Mucosa of stomach (tissue), 1 donor: Measurements from ENCODE around the gene SDR9C7.
"Not testable (repeated sequence)": the region's sequence is repeated elsewhere in the genome, so short reads cannot be mapped to it uniquely, and the experiment has no call there.

Experiments used
- H3K27me3 ChIP-seq: one replicate; pipeline ENCODE4 v1.7.0; 2013; ENCODE audit warnings: mild to moderate bottlenecking, low read length; ENCODE audit not compliant: control insufficient read depth, insufficient read depth
- H3K36me3 ChIP-seq: one replicate; pipeline ENCODE4 v1.7.0; 2013; ENCODE audit warnings: low read length; ENCODE audit not compliant: control insufficient read depth, insufficient read depth
- H3K4me1 ChIP-seq: one replicate; pipeline ENCODE4 v1.7.0; 2013; ENCODE audit warnings: mild to moderate bottlenecking, low read length; ENCODE audit not compliant: control insufficient read depth, insufficient read depth
- H3K4me3 ChIP-seq: one replicate; pipeline ENCODE4 v1.7.0; 2013; ENCODE audit warnings: low read length
- H3K9ac ChIP-seq: one replicate; pipeline ENCODE4 v1.7.0; 2013; ENCODE audit warnings: mild to moderate bottlenecking, low read length, moderate library complexity
- H3K9me3 ChIP-seq: one replicate; pipeline ENCODE4 v1.7.0; 2013; ENCODE audit warnings: mild to moderate bottlenecking, low read length, moderate library complexity; ENCODE audit not compliant: control insufficient read depth
- donor health status: Pancreatic carcinoma.

SDR9C7 gene

DNA sequence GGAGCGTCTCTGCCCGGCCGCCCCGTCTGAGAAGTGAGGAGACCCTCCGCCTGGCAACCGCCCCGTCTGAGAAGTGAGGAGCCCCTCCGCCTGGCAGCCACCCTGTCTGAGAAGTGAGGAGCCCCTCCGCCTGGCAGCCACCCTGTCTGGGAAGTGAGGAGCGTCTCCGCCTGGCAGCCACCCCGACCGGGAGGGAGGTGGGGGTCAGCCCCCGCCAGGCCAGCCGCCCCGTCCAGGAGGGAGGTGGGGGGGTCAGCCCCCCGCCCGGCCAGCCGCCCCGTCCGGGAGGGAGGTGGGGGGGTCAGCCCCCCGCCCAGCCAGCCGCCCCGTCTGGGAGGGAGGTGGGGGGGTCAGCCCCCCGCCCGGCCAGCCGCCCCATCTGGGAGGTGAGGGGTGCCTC lies 29.3 kb upstream of the SDR9C7 start:
- H3K27me3 ChIP-seq, H3K9me3 ChIP-seq, H3K4me1 ChIP-seq, H3K9ac ChIP-seq, H3K36me3 ChIP-seq, H3K4me3 ChIP-seq: not testable (repeated sequence)

DNA sequence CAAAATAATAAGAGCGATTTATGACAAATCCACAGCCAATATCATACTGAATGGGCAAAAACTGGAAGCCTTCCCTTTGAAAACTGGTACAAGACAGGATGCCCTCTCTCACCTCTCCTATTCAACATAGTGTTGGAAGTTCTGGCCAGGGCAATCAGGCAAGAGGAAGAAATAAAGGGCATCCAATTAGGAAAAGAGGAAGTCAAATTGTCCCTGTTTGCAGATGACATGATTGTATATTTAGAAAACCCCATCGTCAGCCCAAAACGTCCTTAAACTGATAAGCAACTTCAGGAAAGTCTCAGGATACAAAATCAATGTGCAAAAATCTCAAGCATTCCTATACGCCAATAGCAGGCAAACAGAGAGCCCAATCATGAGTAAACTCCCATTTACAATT lies 28.0 kb upstream of the SDR9C7 start:
- H3K9ac ChIP-seq, H3K4me1 ChIP-seq, H3K36me3 ChIP-seq, H3K4me3 ChIP-seq, H3K9me3 ChIP-seq, H3K27me3 ChIP-seq: not testable (repeated sequence)

DNA sequence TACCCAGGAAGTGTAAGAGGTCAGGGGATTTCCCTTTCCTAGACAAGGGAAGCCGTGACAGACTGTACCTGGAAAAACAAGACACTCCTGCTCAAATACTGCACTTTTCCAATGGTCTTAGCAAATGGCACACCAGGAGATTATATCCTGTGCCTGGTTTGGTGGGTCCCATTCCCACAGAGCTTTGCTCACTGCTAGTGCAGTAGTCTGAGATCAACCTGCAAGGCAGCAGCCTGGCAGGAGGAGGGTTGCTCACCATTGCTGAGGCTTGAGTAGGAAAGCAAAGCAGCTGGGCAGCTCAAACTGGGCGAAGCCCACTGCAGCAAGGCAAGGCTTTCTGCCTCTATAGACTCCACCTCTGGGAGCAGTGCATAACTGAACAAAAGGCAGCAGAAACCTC lies 24.2 kb upstream of the SDR9C7 start:
- Histone ChIP-seq H3K4me3 (no peak overlapping the region), H3K4me1 (no peaks in the 10 kb centered on the region), H3K27me3 (no peaks in the 10 kb centered on the region), H3K9ac (no peak overlapping the region), H3K9me3 (peaks cover 6% of the 10 kb centered on the region), H3K36me3 (no peaks in the 10 kb centered on the region)

DNA sequence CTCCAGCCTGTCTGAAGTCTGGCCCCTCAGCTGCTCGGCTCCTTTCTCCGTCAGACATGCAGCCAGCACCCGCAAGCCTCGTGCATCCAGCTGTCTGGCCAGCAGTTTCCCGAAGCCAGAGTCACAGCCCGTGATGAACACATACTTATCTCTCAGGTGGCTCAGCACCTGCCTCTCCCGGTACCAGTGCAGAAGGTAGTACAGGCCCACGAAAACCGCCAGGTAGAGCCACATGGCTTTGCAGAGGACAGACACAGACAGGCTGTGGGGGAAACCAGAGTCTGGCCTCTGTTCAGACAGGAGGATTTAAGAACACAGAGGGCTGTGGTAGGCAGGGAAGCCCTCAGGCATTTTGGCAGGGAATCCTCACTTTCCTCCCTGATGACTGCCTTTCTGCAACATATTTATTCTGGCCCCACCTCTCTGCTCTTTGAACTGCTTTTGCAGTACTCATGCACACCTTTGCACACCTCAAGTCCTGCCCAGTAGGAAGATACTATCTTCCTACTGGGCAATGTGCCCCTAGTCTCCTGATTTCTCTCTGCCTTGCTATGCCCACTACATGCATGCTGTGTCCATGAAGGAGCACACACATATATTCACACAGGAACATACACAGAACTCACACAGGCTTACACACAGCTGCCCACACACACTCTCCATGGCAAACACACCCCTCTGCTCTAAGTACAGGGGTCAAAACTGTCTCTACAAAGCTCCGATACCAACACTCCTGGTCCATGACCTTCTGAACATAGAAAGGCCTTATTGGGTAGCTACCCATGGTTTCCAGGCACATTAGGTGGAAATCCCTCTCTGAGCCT lies 23.2 kb upstream of the SDR9C7 start, which contains the start of gene RDH16:
Gene RDH16, minus strand, starts transcription at position 380 of the 824 bp plus-strand sequence. Its CDS starts 146 bp downstream, at position 234.
- Histone ChIP-seq H3K4me3 (no peak within 1 kb of the TSS), H3K4me1 (no peaks in the 10 kb centered on the region)

DNA sequence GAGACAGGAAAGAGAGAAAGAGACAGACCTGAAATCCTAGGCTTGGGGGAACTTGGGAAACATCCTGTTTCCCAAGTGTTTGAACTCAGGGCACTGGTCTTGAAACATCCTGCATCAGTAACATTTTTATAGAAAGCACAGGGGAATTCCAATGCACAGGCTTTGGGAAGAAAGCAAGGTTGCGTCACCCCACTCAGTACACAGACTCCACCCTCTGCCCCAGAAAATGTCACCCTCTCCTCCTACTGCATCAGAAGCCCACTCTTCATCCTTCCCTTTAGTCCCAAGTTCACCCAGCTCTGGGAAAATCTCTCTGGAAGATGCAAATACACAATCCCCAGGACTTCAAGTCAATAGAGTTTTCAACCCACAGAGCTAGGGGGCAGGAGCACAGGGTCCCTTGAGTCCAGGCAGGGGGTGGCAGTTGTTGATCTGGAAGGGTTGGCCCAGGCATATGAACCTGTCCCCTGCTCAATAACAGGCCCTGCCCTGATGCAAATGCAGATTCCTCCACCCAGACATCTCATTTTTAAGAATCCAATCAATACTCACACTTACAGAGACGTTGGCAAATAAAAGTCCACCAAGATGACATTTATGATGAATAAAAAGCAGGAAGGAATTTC lies 21.5 kb upstream of the SDR9C7 start:
- no peaks in the 10 kb centered on the region for H3K4me1 ChIP-seq
- no peaks in the 10 kb centered on the region for H3K36me3 ChIP-seq
- no peaks in the 10 kb centered on the region for H3K27me3 ChIP-seq
- H3K4me3 ChIP-seq: no peak overlapping the region
- H3K9ac ChIP-seq: no peak overlapping the region
- peaks cover 6% of the 10 kb centered on the region for H3K9me3 ChIP-seq

More for the DNA sequence above, 23.2 kb upstream of the SDR9C7 start, which contains the start of gene RDH16:
- peaks cover 6% of the 10 kb centered on the region for H3K9me3 ChIP-seq
- H3K9ac ChIP-seq: no peak within 1 kb of the TSS
- H3K36me3 ChIP-seq: no peaks in the 10 kb centered on the region
- H3K27me3 ChIP-seq: no peaks in the 10 kb centered on the region

DNA sequence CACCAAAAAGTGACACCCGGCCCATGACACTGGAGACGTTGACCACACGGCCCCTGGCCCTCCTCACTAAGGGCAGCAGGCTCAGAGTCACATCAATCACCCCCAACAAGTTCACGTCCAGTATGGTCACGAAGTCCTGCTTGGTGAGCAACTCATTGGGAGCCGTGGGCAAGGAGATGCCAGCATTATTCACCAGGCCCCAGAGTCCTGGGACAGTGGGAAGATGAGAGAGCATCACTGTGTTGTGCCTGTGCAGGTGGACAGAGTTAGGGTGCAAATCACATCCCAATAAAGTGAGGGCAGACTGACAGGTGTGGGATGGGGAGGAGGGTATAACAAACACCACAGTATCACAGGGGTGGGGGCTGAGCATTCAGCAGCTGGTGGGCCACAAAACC lies 20.7 kb upstream of the SDR9C7 start:
- Histone ChIP-seq H3K36me3 (no peaks in the 10 kb centered on the region), H3K4me3 (no peak overlapping the region), H3K4me1 (no peaks in the 10 kb centered on the region), H3K9ac (no peak overlapping the region), H3K9me3 (peaks cover 6% of the 10 kb centered on the region), H3K27me3 (no peaks in the 10 kb centered on the region)

DNA sequence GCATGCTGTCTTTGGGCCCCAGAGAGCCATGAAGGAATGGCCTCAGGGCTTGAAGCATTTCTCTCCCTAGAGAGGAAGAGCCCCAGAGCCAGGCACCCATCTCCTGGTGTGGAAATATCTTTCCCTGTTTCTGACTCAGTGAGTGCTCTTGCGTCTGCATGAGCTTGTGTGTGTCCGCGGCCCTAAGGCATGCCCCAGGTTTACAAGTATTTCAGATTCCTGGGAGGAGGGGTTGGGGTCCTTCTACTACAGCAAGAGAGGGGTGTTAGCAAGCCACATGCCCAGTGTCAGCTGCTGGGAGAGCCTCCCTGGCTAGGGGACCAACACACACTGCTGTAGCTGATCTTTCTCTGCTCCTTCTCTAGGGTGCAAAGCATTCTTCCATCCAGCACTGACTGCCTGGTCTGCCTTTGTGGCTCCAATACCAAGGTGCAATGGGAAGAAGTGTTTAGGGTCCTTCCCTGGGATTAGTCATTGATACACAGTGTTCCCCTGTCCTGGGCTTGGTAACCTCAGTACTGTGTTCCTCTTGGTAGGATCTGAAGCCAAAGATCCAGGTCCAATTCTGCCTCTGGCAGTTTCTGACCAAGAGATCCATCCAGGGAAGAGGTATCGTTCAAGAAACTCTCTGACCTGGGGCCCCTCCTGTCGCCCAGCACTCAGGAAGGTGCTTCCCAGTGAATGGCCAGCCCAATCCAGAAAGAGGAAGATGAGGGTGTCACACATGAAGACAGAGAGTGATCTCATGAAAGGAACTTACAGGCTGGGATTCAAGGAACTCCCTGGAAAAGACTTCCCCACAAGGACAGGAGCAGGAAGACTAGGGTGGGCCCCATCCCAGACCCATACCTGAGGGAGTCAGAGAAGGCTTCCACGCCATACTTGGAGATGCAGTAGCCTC lies 20.1 kb upstream of the SDR9C7 start:
- no peaks in the 10 kb centered on the region for H3K27me3 ChIP-seq
- H3K4me1 ChIP-seq: no peaks in the 10 kb centered on the region
- peaks cover 6% of the 10 kb centered on the region for H3K9me3 ChIP-seq
- H3K36me3 ChIP-seq: no peaks in the 10 kb centered on the region
- no peak overlapping the region for H3K4me3 ChIP-seq
- H3K9ac ChIP-seq: no peak overlapping the region

DNA sequence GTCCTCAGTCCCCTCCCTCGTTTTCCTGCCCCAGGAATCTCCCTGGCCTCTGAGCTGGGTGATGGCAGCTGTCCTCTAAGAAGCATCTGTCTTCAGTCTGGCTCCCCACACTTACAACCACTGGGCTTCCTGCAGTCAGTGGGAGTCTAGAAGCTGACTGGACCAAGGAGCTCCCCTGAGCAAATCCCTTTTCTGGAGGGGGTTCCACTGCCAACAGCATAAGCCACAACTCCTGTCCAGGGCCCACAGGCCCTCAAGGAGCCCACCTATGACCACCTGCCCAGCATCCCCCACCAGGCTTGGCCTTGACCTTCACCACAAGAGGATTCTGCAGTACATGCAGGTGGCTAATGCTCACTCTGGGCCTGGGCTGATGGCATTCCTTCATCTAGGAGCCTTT lies 19.1 kb upstream of the SDR9C7 start:
- H3K4me3 ChIP-seq: no peak overlapping the region
- no peaks in the 10 kb centered on the region for H3K4me1 ChIP-seq
- no peaks in the 10 kb centered on the region for H3K36me3 ChIP-seq
- peaks cover under 1% of the 10 kb centered on the region for H3K9me3 ChIP-seq
- no peaks in the 10 kb centered on the region for H3K27me3 ChIP-seq
- no peak overlapping the region for H3K9ac ChIP-seq

DNA sequence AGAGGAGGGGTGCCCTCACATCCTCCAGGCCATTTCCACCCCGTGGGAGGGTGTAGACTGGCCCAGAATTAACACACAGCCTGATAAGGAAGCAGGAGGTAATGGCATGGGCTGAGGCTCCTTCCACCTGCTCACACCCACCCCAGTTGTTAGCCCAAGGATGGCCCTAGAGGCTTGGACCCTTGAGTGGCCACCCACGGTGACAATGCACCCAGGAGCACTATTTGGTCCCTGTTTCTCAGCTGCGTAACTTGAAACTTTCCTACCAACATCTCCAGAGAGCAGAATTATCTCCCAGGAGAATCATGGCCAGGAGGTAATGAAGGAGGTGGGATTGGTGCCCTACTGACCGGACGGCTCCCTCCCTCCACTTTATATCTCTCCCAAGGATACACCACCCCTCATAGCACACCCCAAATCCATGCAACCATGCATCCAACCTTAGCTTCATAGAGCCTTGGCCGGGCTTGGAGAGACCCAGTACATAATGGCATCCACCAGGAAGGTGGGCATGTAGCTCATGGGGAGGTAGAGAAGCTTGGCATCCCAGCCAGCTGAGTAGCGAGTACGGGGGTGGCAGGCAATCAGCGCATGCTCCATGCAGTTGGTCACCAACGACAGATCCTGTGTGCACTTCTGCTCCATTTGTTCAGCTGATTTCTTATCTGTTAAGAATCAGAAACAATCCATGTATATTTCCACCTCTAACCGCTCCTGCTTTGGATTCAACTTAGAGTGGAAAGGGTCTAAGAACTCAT lies 17.6 kb upstream of the SDR9C7 start:
- Histone ChIP-seq H3K27me3 (no peaks in the 10 kb centered on the region), H3K4me1 (no peaks in the 10 kb centered on the region), H3K36me3 (no peaks in the 10 kb centered on the region)

DNA sequence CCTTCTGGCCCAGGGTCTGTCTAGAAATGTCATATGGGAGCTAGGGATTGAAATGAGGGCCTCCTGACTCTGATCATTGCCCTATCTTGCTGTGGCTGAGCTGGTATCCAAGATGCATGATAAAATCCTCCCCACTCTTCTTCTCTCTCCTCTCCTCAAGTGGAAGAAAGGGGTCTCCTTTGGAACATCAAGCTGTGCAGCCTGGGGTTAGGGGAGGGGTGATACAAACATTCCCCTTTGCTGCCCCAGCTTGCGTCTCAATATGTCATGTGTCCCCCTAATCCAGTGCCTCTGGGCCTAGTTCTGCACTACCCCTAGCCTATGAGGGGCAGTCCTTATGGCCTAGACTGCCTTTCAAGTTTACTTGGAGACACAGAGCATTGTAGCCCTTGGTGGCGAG lies 14.7 kb upstream of the SDR9C7 start:
- Histone ChIP-seq H3K4me3 (no peak overlapping the region), H3K9ac (no peak overlapping the region), H3K36me3 (no peaks in the 10 kb centered on the region), H3K27me3 (no peaks in the 10 kb centered on the region), H3K4me1 (no peaks in the 10 kb centered on the region), H3K9me3 (no peaks in the 10 kb centered on the region)

More for the DNA sequence above, 17.6 kb upstream of the SDR9C7 start:
- H3K4me3 ChIP-seq: no peak overlapping the region
- no peak overlapping the region for H3K9ac ChIP-seq
- H3K9me3 ChIP-seq: no peaks in the 10 kb centered on the region

DNA sequence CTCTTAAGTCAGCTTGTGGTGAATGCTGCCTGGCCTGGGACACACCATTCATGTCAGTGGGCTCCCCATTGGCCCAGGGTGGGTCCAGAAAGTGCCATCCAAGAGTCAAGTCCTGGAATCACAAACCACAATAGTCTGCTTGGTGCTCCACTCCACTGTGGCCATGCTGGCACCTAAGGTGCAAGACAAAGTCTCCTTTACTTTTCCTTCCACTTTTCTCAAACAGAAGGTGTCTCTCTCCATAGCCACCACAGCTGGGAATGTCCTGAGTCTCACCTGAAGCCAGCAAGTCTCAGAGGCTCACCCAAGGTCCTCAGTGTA lies 14.2 kb upstream of the SDR9C7 start:
- H3K4me3 ChIP-seq: no peak overlapping the region
- H3K36me3 ChIP-seq: no peaks in the 10 kb centered on the region
- no peaks in the 10 kb centered on the region for H3K4me1 ChIP-seq
- no peaks in the 10 kb centered on the region for H3K9me3 ChIP-seq
- H3K9ac ChIP-seq: no peak overlapping the region
- H3K27me3 ChIP-seq: no peaks in the 10 kb centered on the region
